ENCODE measurements around the gene MACROD2. TPM values are rescaled to one million over a fixed set of nuclear protein-coding genes. Genes with fewer than 3 reads are reported as not detected.
"Not testable (repeated sequence)": the region's sequence is repeated elsewhere in the genome, so short reads cannot be mapped to it uniquely, and the experiment has no call there.

Gene MACROD2
- total RNA-seq, 1 experiment from 2014 or later, result 1.3 TPM

DNA sequence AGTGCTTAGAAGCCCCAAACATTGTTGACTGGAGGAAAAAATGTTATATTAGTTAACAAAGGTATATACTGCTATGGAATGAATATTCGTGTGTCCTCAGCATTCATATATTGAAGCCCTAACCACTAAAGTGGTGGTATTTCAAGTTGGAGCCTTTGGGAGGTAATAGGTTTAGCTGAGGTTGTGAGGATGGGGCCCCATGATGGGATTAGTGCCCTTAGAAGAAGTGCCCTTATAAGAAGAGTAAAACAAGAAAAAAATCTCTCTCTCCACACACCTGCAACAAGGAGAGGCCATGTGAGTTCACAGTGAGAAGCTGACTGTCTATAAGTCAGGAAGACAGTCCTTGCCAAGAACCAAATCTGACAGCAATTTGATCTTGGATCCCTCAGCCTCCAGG lies 1103.8 kb downstream of the MACROD2 start:
- in situ Hi-C loops (cut with HindIII; ENCODE audit: low pct_unique_long_range_greater_than_20kb, low sequenced_read_pairs), result no loop called here
- DNase-seq (ENCODE audit: low read depth, low spot score), result no peak

DNA sequence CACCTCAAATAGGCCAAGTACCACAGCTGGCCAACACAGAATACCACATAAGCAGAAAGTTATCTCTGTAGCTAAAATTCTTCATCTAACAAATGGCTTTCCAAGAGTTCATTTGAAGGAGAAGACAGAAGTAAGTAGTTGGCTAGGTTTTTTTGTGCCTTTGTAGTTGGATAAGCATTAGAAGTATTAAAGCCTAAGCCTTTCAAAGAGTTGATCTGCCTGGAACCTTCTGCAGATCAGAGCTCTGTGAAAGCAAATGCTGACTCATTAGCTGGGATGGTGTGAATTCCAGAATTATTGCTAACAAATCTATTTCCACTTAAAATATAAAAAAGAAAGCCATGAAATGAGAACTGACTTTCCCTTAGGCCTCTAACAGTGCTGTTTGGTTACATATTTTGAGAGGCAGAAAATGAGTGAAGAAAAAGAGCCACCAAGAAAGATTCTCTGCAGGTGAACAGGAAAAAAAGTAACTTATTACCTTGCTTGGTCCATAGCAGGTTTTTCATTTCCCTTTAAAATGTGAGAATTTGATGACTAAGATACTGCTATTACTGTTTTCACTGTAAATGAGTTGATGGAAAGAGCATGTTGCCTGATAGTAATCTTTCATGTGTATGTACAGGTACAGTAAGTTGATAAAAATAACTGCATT lies 1105.3 kb downstream of the MACROD2 start:
- DNase-seq (ENCODE audit: low read depth, low spot score), result no peak
- in situ Hi-C loops (cut with HindIII; ENCODE audit: low pct_unique_long_range_greater_than_20kb, low sequenced_read_pairs), result no loop called here

DNA sequence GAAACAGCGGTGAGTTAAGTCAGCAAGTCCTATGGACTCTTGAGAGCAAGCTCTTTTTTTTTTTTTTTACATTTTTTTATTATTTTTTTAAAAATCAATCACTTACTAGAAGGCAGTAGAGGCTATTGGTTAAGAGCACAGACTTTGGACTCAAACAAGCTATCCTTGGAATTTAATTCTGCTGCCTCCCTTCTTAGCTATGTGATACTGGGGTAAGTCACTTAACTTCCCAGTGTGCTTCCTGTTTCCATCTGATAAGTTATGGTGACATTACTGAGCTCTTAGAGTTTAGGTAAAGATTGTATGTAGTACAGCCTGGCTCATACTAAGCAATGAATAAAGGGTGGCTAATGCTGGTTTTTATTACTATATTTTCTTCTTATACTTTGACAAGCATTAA lies 1112.6 kb downstream of the MACROD2 start:
- in situ Hi-C loops (cut with HindIII; ENCODE audit: low pct_unique_long_range_greater_than_20kb, low sequenced_read_pairs), result no loop called here
- no peak for DNase-seq (ENCODE audit: low read depth, low spot score)

DNA sequence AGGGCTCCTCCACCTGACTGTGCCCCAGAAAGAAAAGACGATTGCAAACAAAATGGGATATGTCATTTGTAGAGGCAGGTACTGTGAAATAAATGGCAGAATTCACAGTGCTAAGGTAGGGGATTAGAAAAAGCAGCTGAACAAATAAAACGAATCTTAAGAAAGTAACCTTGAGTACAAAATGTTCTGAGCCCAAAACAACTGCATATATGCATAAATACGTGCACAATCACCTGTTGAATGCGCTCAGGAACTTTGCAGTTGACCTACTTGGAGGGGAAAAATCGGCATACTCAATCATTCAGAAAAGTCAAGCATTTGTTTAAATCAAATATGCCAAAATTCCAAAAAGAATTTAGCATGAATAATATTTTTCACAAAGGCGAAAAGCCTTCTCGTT lies 1114.2 kb downstream of the MACROD2 start:
- in situ Hi-C loops (cut with HindIII; ENCODE audit: low pct_unique_long_range_greater_than_20kb, low sequenced_read_pairs), result no loop called here

DNA sequence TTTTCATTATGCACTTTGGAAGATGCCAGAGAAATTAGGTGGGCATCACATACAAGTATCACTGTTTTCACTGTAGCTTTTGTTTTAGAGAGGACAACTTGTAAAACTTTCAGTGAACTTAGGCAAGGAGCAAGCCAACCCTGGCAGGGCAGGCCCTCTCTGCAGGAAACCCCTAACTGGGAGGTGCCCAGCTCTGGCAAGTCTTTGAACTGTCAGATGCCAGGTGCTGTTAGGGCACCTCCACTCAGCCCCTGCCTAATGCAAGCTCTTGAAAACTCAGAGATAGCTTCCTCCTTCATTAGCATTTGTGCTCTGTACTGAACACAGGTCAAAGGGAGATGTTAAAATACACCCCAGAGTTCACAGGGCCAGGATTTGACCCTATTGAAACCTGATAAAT lies 1116.3 kb downstream of the MACROD2 start:
- in situ Hi-C loops (cut with HindIII; ENCODE audit: low pct_unique_long_range_greater_than_20kb, low sequenced_read_pairs), result no loop called here
- no peak for DNase-seq (ENCODE audit: low read depth, low spot score)

More for the DNA sequence above, 1114.2 kb downstream of the MACROD2 start:
- no peak for DNase-seq (ENCODE audit: low read depth, low spot score)

DNA sequence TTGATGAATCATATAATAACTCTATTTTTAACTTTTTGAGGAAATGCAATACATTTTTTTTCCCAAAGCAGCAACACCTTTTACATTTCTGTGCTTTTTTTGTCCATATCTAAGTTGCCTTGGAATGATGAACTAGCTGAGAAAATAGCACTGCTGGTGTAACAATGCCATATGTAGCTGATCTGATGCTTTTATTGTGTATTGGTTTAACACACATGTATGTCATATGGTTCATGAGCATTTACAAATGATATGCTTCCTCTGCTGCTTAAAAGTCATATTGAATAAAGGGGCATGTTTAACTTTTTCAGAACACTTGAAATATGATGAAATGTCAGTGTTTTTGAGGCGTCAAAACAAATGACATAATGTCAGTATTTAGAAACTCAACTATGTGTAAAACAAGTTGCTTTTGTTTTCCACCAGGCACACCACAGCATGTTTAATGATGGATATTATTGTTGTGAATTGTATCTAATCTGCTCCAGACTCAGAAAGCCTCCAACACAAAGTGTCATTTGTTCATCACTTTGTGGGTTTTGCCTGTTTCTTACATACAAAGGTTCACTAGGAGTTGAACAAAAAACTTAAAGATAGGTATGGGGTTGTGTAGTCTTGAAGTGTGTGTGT lies 1117.9 kb downstream of the MACROD2 start:
- in situ Hi-C loops (cut with HindIII; ENCODE audit: low pct_unique_long_range_greater_than_20kb, low sequenced_read_pairs), result no loop called here
- DNase-seq (ENCODE audit: low read depth, low spot score), result no peak

DNA sequence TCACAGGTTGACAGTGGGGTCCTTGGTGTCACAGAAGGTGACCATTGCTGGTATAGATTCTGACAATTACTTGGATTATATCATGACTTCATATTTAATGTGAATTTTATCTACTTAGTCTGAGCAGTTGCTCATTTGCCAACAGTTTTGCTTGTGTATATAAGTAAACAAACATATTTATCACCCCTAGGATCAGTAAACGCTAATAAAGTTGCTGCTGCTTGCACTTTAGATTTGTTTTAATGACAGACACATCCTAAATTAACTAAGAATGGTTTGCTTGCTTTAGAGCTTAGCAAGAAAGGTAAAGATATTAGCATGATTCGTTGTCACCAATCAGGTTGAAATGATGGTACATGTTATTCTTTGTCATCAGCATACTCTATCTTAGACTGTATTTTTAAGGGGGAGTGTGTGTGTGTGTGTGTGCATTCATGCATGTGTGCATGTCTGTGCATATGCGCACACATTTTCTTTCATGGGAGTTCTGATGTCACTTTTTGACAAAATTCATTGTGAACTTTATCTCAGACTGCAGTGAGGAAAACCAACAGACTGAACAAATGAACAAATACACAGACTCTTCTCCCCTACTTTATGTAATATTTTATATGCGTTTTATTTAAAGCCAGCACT lies 1124.7 kb downstream of the MACROD2 start:
- in situ Hi-C loops (cut with HindIII; ENCODE audit: low pct_unique_long_range_greater_than_20kb, low sequenced_read_pairs), result no loop called here
- DNase-seq (ENCODE audit: low read depth, low spot score), result no peak

DNA sequence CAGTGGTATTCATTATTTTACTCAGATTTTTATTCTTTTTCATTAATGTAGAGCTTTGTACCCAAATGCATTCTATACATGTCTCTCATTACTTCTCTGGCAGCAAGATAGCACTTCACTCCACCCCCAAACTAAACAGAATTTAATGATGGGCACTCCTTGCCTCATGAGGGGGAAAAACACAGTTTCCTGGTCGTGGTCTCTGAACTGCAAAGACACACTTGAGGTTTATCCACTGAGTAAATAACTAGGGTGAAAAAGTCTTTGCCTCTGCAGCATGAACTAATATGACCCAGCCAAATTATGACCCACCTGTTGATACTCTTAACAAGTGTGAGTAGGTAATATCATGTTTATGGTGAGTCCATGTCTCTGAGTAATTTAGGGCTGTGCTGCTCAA lies 1127.3 kb downstream of the MACROD2 start:
- in situ Hi-C loops (cut with HindIII; ENCODE audit: low pct_unique_long_range_greater_than_20kb, low sequenced_read_pairs), result no loop called here
- no peak for DNase-seq (ENCODE audit: low read depth, low spot score)

DNA sequence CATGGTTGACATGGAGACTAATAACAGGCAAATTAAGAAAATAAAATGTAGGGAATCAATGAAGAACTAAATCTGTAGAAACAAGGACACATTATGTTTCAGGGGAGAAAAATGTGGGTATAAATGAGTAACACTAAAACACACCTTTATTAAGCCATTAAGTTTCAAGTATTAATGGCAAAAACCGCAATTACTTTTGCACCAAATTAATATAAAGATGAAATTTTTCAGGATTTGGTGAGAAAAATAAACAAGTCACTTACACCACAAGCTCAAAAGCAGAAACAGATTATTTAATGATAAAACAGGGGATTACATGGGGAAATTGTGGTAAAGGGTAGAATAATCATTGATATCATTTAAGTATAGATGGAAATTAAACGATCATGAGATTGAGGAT lies 1135.9 kb downstream of the MACROD2 start:
- in situ Hi-C loops (cut with HindIII; ENCODE audit: low pct_unique_long_range_greater_than_20kb, low sequenced_read_pairs), result no loop called here
- no peak for DNase-seq (ENCODE audit: low read depth, low spot score)

DNA sequence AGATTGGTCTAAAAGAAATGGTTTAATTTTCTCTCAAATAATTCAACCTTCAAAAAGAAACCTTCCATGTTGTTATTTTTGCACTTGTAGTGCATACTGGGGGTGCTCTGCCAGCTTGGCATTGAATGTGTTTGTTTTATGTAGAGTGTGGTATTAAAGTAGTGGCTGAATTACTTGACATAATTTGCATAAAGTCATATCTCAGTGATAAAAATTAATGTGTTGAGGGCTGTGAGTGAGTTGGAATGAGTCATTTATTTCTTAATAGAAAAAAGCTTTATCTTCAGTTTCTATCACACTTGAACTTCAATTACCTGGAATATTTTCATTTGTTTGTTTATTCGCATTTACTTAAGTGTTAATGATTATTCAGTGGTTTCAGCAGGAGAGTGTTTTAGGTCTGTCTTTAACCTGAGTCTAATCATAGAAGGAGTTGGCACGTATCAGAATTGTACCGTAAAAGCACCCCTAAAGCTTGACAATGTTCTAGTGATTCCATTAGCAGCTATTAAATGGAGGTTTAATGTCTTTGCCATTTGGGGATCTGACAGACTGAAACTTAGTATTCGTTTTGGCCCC lies 1143.3 kb downstream of the MACROD2 start:
- no peak for DNase-seq (ENCODE audit: low read depth, low spot score)
- in situ Hi-C loops (cut with HindIII; ENCODE audit: low pct_unique_long_range_greater_than_20kb, low sequenced_read_pairs), result no loop called here

DNA sequence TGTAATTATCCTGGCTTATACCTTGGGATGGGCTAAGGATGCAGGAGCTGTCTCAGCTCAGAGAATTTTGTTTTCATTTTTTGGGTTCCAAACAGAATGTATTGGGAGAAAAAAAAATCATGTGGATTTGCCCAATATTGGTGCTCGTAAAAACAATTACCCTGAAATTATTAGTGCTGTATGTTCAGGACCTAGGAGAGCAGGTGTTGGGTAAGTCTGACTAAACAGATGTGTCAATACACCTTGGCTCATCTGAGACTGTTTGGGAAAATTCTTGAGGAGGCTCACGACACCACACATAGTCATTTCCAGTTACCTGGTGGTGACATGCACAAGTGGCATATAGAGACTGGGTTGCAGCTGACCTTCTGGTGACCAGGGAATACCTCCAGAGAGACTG lies 1144.2 kb downstream of the MACROD2 start:
- DNase-seq (ENCODE audit: low read depth, low spot score), result no peak
- in situ Hi-C loops (cut with HindIII; ENCODE audit: low pct_unique_long_range_greater_than_20kb, low sequenced_read_pairs), result no loop called here

DNA sequence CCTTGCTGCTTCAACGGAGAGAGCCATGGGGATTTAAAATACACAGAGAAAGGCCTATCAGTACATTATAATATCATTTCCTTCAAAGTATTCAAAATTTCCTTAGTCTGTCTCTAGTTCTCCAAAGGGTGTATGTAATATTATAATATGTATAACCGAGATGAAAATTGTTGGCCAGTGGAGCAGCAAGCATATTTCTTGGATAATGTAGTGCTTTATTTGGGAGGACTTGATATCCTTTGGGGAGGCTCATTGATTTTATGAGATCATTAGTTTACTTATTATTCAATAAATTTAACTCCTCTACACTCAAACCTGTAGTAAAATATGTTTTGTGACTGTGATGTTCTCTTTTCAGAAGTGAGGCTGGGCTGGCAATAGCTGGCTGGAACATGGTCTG lies 1145.0 kb downstream of the MACROD2 start:
- no peak for DNase-seq (ENCODE audit: low read depth, low spot score)
- in situ Hi-C loops (cut with HindIII; ENCODE audit: low pct_unique_long_range_greater_than_20kb, low sequenced_read_pairs), result no loop called here

DNA sequence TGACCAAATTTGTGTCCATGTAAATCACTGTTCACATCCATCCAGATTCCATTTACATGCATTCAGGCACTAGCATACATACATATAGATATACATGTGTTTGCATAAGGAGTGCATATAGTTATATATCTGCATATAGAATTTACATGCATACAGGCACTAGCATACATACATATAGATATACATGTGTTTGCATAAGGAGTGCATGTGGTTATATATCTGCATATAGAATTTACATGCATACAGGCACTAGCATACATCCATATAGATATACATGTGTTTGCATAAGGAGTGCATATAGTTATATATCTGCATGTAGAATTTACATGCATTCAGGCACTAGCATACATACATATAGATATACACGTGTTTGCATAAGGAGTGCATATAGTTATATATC lies 1145.6 kb downstream of the MACROD2 start:
- DNase-seq (ENCODE audit: low read depth, low spot score); in situ Hi-C loops (cut with HindIII; ENCODE audit: low pct_unique_long_range_greater_than_20kb, low sequenced_read_pairs): not testable (repeated sequence)

DNA sequence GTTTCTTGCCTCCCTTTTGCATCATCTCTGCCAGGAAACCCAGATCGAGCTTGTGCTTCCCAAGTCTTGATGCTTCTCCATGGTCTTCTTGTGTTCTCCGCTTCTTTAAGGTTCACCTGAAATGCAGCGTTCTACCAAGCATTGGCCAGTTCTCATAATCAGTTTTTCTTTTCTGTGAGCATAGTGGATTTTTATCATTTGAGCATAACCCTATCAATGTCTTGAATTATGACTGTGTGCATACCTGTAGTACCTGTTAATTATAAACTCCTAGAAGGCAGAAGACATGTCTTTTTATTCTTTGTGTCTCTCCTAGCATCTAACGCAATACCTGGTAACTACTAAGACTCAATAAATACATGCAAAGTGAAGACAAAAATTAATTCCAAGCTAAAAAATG lies 1146.5 kb downstream of the MACROD2 start:
- in situ Hi-C loops (cut with HindIII; ENCODE audit: low pct_unique_long_range_greater_than_20kb, low sequenced_read_pairs), result no loop called here
- no peak for DNase-seq (ENCODE audit: low read depth, low spot score)

DNA sequence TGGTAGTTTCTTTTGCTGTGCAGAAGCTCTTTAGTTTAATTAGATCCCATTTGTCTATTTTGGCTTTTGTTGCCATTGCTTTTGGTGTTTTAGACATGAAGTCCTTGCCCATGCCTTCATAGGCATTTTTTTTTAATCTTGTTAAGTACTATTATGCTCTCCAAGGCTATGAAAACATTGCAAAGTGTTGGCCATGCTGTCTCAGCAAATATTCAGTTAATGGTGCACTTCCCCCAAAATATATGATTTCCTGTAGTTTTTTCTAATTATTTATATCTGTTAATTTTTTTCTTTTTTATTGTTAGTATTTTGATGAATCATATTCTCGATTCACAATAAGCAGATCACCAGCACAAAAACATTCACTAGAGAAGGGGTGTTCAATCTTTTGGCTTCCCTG lies 1148.2 kb downstream of the MACROD2 start:
- DNase-seq (ENCODE audit: low read depth, low spot score), result no peak
- in situ Hi-C loops (cut with HindIII; ENCODE audit: low pct_unique_long_range_greater_than_20kb, low sequenced_read_pairs), result no loop called here

DNA sequence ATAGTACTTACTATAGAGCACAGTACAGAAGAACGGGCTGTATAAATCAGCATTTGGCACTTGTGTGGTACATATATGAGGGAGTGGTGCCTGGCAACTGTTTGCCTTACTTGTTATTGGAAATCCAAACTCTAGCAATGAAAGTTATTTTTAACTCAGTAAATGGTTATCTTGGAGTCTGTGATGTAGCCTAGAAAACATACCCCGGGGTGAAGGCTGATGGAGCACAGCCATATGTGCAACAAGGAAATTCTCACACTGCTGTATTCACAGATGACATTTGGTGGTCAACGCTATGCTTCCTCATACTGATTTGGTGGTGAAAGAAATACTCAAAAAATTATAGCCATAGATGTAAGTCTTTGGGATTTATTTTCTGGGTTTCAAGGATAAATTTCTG lies 1149.6 kb downstream of the MACROD2 start:
- in situ Hi-C loops (cut with HindIII; ENCODE audit: low pct_unique_long_range_greater_than_20kb, low sequenced_read_pairs), result no loop called here
- no peak for DNase-seq (ENCODE audit: low read depth, low spot score)

DNA sequence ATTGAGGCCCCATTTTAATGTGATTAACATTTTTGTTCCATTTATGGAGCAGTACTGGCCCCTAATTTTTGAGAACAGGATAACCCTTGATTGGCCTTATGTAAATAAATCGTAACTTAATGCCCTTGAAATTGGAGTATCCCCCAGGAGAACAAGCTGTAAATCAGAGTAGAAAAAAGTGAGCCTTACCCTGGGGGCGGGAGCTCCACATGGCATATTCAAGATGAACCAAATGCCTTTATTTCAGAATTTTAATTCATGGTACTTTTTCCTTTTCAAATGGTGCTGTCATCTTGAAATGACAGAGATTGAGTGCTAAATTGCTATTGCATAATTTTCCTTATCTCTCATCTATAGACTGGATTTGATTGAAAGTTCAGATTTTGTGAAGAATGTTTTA lies 1151.6 kb downstream of the MACROD2 start:
- in situ Hi-C loops (cut with HindIII; ENCODE audit: low pct_unique_long_range_greater_than_20kb, low sequenced_read_pairs), result no loop called here
- no peak for DNase-seq (ENCODE audit: low read depth, low spot score)

DNA sequence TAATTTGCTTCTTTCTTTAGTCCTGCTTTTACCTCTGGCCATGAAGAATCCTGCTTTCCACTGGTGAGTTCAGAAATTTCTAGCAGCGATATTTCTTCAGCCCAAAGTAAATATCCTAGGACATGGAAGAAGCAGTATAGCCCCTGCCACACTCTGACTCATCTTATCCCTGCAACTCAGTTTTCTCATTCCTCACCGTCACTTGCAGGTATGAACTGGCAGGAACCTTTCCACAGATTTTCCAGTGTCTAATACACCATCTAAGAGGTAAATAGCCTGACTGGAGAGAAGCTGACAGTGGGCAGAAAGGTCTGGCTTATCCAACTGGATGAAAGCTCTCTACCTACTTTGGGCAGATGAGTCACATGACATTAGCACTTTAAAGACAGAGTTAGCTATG lies 1158.8 kb downstream of the MACROD2 start:
- no peak for DNase-seq (ENCODE audit: low read depth, low spot score)
- in situ Hi-C loops (cut with HindIII; ENCODE audit: low pct_unique_long_range_greater_than_20kb, low sequenced_read_pairs), result no loop called here

DNA sequence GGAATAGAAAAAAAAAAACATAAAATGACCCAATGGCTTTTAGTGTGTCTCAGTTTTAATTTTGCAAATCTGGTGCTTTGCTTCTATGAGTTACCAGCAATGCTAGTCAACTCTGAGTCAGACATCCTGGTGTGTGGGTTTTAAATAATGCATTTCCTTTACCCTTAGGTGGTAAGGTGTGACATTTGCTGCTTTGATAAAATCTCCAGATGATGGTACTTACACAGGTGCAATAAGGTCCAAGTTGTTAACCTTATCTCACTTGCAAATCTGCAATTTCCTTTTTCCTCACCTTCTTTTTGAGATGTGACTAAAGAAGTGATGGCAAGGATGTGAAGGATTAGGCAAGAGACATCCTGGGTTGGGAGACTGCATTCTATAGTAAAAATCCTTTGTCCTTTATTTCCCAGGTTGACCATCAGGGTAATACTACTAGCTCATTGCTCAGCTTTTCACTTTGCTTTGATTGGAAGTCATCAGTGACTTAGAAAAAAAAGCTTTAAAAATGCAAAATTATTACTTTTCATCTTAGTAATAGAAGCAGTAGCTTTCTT lies 1160.6 kb downstream of the MACROD2 start:
- in situ Hi-C loops (cut with HindIII; ENCODE audit: low pct_unique_long_range_greater_than_20kb, low sequenced_read_pairs), result no loop called here
- no peak for DNase-seq (ENCODE audit: low read depth, low spot score)
